HCT116 (cell line): ENCODE results near the gene C16orf90.

Experiments
- EZH2 ChIP-seq: fragments of 200-600 bp; sonication (generic); IDR thresholded peaks from 2 replicates; pipeline ENCODE4 v1.6.1; 2017; ENCODE audit warnings: antibody characterized with exemption, mixed run types
- JUND ChIP-seq: IDR thresholded peaks from 2 replicates; pipeline ENCODE4 v1.6.1; 2012

GRCh38 chr16:3485821-3486505, 9.3 kb downstream of the C16orf90 start:
- TF ChIP-seq EZH2 (no peak), JUND (no peak)
